IMR-90 (cell line): ENCODE measurements around the gene UBTD1. TPM values are rescaled to one million over a fixed set of nuclear protein-coding genes. Genes with fewer than 3 reads are reported as not detected.

Experiments used
- ATAC-seq: fragments of 200-7000 bp; cut with Tn5 transposase; 2 replicates; pipeline ENCODE4 v1.9.1; 2020; ENCODE audit warnings: low read depth, mild to moderate bottlenecking, moderate library complexity
- BruUV-seq: library from RNA; stranded (reverse); fragments of 400-500 nt; replicated peaks from 2 replicates; lab custom pipeline; 2021; lab: Mats Ljungman, UMichigan
- CTCF ChIA-PET: fragments of 300-600 bp; formaldehyde crosslinking; extraction: SDS; loops from one replicate; lab custom pipeline; 2021; ENCODE audit warnings: antibody characterized with exemption; lab: Yijun Ruan, JAX
- POLR2A ChIA-PET: fragments of 300-600 bp; sonication (Branson Sonifier 250); formaldehyde crosslinking; loops from one replicate; lab custom pipeline; 2022; ENCODE audit warnings: antibody characterized with exemption; ENCODE audit not compliant: unreplicated experiment; lab: Charles Lee
- DNase-seq: peaks from one replicate; pipeline ENCODE4 v3.0.0; 2013
- H2AFZ ChIP-seq: replicated peaks from 2 replicates; pipeline ENCODE3; 2013; ENCODE audit warnings: low read length, mild to moderate bottlenecking; ENCODE audit not compliant: poor library complexity
- H2AK5ac ChIP-seq: 2 replicates; pipeline ENCODE4 v1.6.1; 2013; ENCODE audit warnings: low read depth, low read length, inconsistent platforms
- H2AK9ac ChIP-seq: replicated peaks from 2 replicates; pipeline ENCODE3; 2013; ENCODE audit warnings: mild to moderate bottlenecking, low read depth, low read length, moderate library complexity; ENCODE audit not compliant: poor library complexity
- H2BK120ac ChIP-seq: 2 replicates; pipeline ENCODE4 v1.6.1; 2013; ENCODE audit warnings: low read depth, low read length, inconsistent platforms
- H2BK15ac ChIP-seq: 3 replicates; pipeline ENCODE4 v1.6.1; 2013; ENCODE audit warnings: low read depth, low read length, inconsistent platforms
- H2BK20ac ChIP-seq: 2 replicates; pipeline ENCODE4 v1.6.1; 2013; ENCODE audit warnings: low read depth, mild to moderate bottlenecking, inconsistent platforms, low read length, moderate library complexity
- H2BK5ac ChIP-seq: 2 replicates; pipeline ENCODE4 v1.6.1; 2013; ENCODE audit warnings: mild to moderate bottlenecking, low read depth, low read length, inconsistent platforms; ENCODE audit not compliant: poor library complexity, severe bottlenecking
- H3K14ac ChIP-seq: replicated peaks from 2 replicates; pipeline ENCODE4 v1.6.1; 2013; ENCODE audit warnings: low read depth, low read length, inconsistent platforms
- H3K18ac ChIP-seq: 2 replicates; pipeline ENCODE4 v1.6.1; 2013; ENCODE audit warnings: low read depth, low read length, control low read depth
- H3K23ac ChIP-seq: 2 replicates; pipeline ENCODE4 v1.6.1; 2013; ENCODE audit warnings: low read depth, low read length, inconsistent platforms
- H3K27ac ChIP-seq: 2 replicates; pipeline ENCODE4 v1.5.1; 2013; ENCODE audit warnings: mild to moderate bottlenecking, control low read depth, low read length; ENCODE audit not compliant: insufficient read depth
- H3K27me3 ChIP-seq: 2 replicates; pipeline ENCODE4 v1.6.1; 2013; ENCODE audit warnings: low read length; ENCODE audit not compliant: control insufficient read depth, insufficient read depth
- H3K36me3 ChIP-seq: 2 replicates; pipeline ENCODE4 v1.6.1; 2013; ENCODE audit warnings: low read length, mixed read lengths; ENCODE audit not compliant: control insufficient read depth, insufficient read depth
- H3K4ac ChIP-seq: 2 replicates; pipeline ENCODE4 v1.6.1; 2013; ENCODE audit warnings: low read depth, low read length, inconsistent platforms
- H3K4me1 ChIP-seq: 2 replicates; pipeline ENCODE4 v1.6.1; 2013; ENCODE audit warnings: low read length, mixed read lengths; ENCODE audit not compliant: control insufficient read depth, insufficient read depth
- H3K4me2 ChIP-seq: 2 replicates; pipeline ENCODE4 v1.6.1; 2013; ENCODE audit warnings: low read depth, mild to moderate bottlenecking, control low read depth, low read length, moderate library complexity
- H3K4me3 ChIP-seq: 2 replicates; pipeline ENCODE4 v1.5.1; 2013; ENCODE audit warnings: low read depth, mild to moderate bottlenecking, control low read depth, low read length, moderate library complexity; ENCODE audit not compliant: insufficient read depth
- H3K56ac ChIP-seq: 2 replicates; pipeline ENCODE4 v1.6.1; 2013; ENCODE audit warnings: low read length, inconsistent platforms; ENCODE audit not compliant: insufficient read depth; ENCODE audit errors: extremely low read depth
- H3K79me1 ChIP-seq, 2 experiments: 2 replicates each; pipeline ENCODE4 v1.6.1; 2013; ENCODE audit warnings: low read length in 2 of 2, inconsistent platforms in 1 of 2, low read depth in 1 of 2
- H3K9ac ChIP-seq: 2 replicates; pipeline ENCODE4 v1.6.1; 2013; ENCODE audit warnings: low read depth, low read length, control low read depth
- H3K9me1 ChIP-seq: 2 replicates; pipeline ENCODE4 v1.6.1; 2013; ENCODE audit warnings: low read length, inconsistent platforms; ENCODE audit not compliant: insufficient read depth
- H3K9me3 ChIP-seq: 2 replicates; pipeline ENCODE4 v1.6.1; 2013; ENCODE audit warnings: low read length; ENCODE audit not compliant: control insufficient read depth, insufficient read depth
- H4K20me1 ChIP-seq: 2 replicates; pipeline ENCODE4 v1.6.1; 2013; ENCODE audit warnings: low read length, inconsistent platforms; ENCODE audit not compliant: insufficient read depth
- H4K5ac ChIP-seq: 2 replicates; pipeline ENCODE4 v1.6.1; 2013; ENCODE audit warnings: mild to moderate bottlenecking, low read depth, low read length, control low read depth
- H4K8ac ChIP-seq, 2 experiments: 2 replicates each; pipeline ENCODE4 v1.6.1; 2013; ENCODE audit warnings: low read depth in 2 of 2, low read length in 2 of 2, control low read depth in 1 of 2, inconsistent platforms in 1 of 2
- H4K91ac ChIP-seq: 2 replicates; pipeline ENCODE4 v1.6.1; 2013; ENCODE audit warnings: low read depth, low read length, inconsistent platforms; ENCODE audit not compliant: insufficient read depth
- BHLHE40 ChIP-seq: fragments of 150-350 bp; IDR thresholded peaks from 2 replicates; pipeline ENCODE4 v1.6.1; 2016; ENCODE audit warnings: mild to moderate bottlenecking, low read depth, low read length
- CEBPB ChIP-seq: IDR thresholded peaks from 2 replicates; pipeline ENCODE4 v1.6.1; 2012; ENCODE audit warnings: low read depth, low read length, improper control_type of control experiment
- CTCF ChIP-seq: conservative IDR thresholded peaks from 2 replicates; pipeline ENCODE4 v1.5.1; 2012; ENCODE audit warnings: mild to moderate bottlenecking, low read depth, low read length, improper control_type of control experiment
- FOS ChIP-seq: fragments of 150-350 bp; IDR thresholded peaks from 2 replicates; pipeline ENCODE4 v1.6.1; 2016; ENCODE audit warnings: low read depth, low read length
- MAFK ChIP-seq: IDR thresholded peaks from 2 replicates; pipeline ENCODE4 v1.6.1; 2012; ENCODE audit warnings: low read depth, low read length, improper control_type of control experiment
- MAZ ChIP-seq: IDR thresholded peaks from 2 replicates; pipeline ENCODE4 v1.6.1; 2012; ENCODE audit warnings: low read depth, mild to moderate bottlenecking, low read length, improper control_type of control experiment, moderate library complexity, borderline replicate concordance
- MXI1 ChIP-seq: IDR thresholded peaks from 2 replicates; pipeline ENCODE4 v1.6.1; 2012; ENCODE audit warnings: low read depth, mild to moderate bottlenecking, low read length, moderate library complexity, borderline replicate concordance
- NFE2L2 ChIP-seq: fragments of 150-350 bp; IDR thresholded peaks from 2 replicates; pipeline ENCODE4 v1.6.1; 2016; ENCODE audit warnings: low read depth, mild to moderate bottlenecking, low read length
- RAD21 ChIP-seq: IDR thresholded peaks from 2 replicates; pipeline ENCODE4 v1.6.1; 2012; ENCODE audit warnings: low read length, improper control_type of control experiment
- RCOR1 ChIP-seq: IDR thresholded peaks from 2 replicates; pipeline ENCODE4 v1.6.1; 2012; ENCODE audit warnings: mild to moderate bottlenecking, low read length, improper control_type of control experiment; ENCODE audit not compliant: insufficient replicate concordance
- RFX5 ChIP-seq: IDR thresholded peaks from 2 replicates; pipeline ENCODE4 v1.8.0; 2012; ENCODE audit warnings: low read depth, mild to moderate bottlenecking, low read length, moderate library complexity
- USF2 ChIP-seq: fragments of 150-350 bp; IDR thresholded peaks from 2 replicates; pipeline ENCODE4 v1.6.1; 2017; ENCODE audit warnings: mild to moderate bottlenecking, antibody characterized with exemption, low read length, low read depth
- WGBS, 2 experiments: methylation state at CpG; one replicate each; pipeline versions ENCODE4 v1.1.5 to v1.1.7; 2013; ENCODE audit warnings: missing lambda C conversion rate in 2 of 2; ENCODE audit not compliant: insufficient read length in 1 of 2; ENCODE audit errors: extremely low coverage in 2 of 2; 5-methylcytosine and 5-hydroxymethylcytosine counted together
- dilution Hi-C: fragments of 300-500 bp; cut with HindIII; formaldehyde crosslinking; loops from one replicate; pipeline ENCODE4 v1.14.3; 2018; ENCODE audit warnings: low sequenced_read_pairs; ENCODE audit not compliant: unreplicated experiment
- in situ Hi-C: fragments of 300-500 bp; cut with MboI; formaldehyde crosslinking; loops from 3 replicates; pipeline ENCODE4 v1.14.3; 2019; ENCODE audit warnings: low sequenced_read_pairs, inconsistent platforms, mixed read lengths
- intact Hi-C: fragments of 100-400 bp; cut with micrococcal nuclease; formaldehyde crosslinking; loops from 2 replicates; pipeline ENCODE4 v1.10.0; 2022
- polyA plus RNA-seq, 3 experiments: library from polyadenylated mRNA; depleted of rRNA; stranded (reverse); fragments of >200 nt; gene quantifications; 2 replicates each; pipeline ENCODE4 v1.2.3, GENCODE V29; 2012; ENCODE audit warnings: low replicate concordance in 1 of 3
- total RNA-seq: library from RNA; depleted of rRNA; stranded (reverse); fragments of >200 nt; gene quantifications from 2 replicates; pipeline ENCODE4 v1.2.3, GENCODE V29; 2012
- TF ChIP-seq, protein P1 (sequence below): fragments of 150-350 bp; IDR thresholded peaks from 2 replicates; pipeline ENCODE4 v1.6.1; 2016; ENCODE audit warnings: low read depth, mild to moderate bottlenecking, low read length, moderate library complexity, borderline replicate concordance

UBTD1 gene
- total and polyA plus RNA-seq, 2 of the 4 experiments (the other 2 are of a cell fraction): 21.9 to 44.9 TPM

GRCh38 chr10:97572214-97572989, 73.7 kb downstream of the UBTD1 start, which contains the start of gene ANKRD2:
TSS of gene ANKRD2 (plus strand) at chr10:97572779. CDS start at chr10:97572789, 10 bp downstream.
- POLR2A ChIA-PET: interaction anchor here (0.5 kb wide), 1 partner anchor 171 kb away, joined by 3 read pairs; the partner anchor contains the start of gene RRP12
- TF ChIP-seq USF2 (no peak), CEBPB (peak; percentile 65), CTCF (peak; percentile 91), BHLHE40 (no peak), RCOR1 (no peak), RAD21 (peak; percentile 93), MAZ (no peak), FOS (no peak), NFE2L2 (no peak), MAFK (no peak), RFX5 (no peak), MXI1 (no peak)
- TF ChIP-seq, protein P1, sequence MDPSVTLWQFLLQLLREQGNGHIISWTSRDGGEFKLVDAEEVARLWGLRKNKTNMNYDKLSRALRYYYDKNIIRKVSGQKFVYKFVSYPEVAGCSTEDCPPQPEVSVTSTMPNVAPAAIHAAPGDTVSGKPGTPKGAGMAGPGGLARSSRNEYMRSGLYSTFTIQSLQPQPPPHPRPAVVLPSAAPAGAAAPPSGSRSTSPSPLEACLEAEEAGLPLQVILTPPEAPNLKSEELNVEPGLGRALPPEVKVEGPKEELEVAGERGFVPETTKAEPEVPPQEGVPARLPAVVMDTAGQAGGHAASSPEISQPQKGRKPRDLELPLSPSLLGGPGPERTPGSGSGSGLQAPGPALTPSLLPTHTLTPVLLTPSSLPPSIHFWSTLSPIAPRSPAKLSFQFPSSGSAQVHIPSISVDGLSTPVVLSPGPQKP: no peak

More at GRCh38 chr10:97572214-97572989, 73.7 kb downstream of the UBTD1 start, which contains the start of gene ANKRD2:
- Histone ChIP-seq H3K9me3 (no peaks in the 10 kb centered on the region), H3K36me3 (peaks cover 19% of the 10 kb centered on the region), H2BK20ac (no peak within 1 kb of the TSS), H3K14ac (no peak within 1 kb of the TSS), H3K27ac (no peak within 1 kb of the TSS), H3K27me3 (no peaks in the 10 kb centered on the region), H2BK15ac (no peak within 1 kb of the TSS), H3K56ac (no peak within 1 kb of the TSS), H2AK5ac (peak within 1 kb of the TSS; percentile 84), H3K4me3 (no peak within 1 kb of the TSS), H2AFZ (peak within 1 kb of the TSS; percentile 28), H3K4me2 (no peak within 1 kb of the TSS), H4K91ac (no peak within 1 kb of the TSS), H3K23ac (no peak within 1 kb of the TSS), H4K5ac (no peak within 1 kb of the TSS), H2AK9ac (peak within 1 kb of the TSS; percentile 74), H4K20me1 (peaks cover 5% of the 10 kb centered on the region; the same call in 1 of the 2 replicates), H3K79me1 (no peaks in the 10 kb centered on the region), H3K9me1 (peaks cover 11% of the 10 kb centered on the region), H4K8ac (peak within 1 kb of the TSS in 1 of 2 experiments; percentile 65; a peak in 1 of 4 replicates), H3K9ac (no peak within 1 kb of the TSS), H3K4ac (no peak within 1 kb of the TSS), H3K18ac (no peak within 1 kb of the TSS), H3K4me1 (peaks cover 16% of the 10 kb centered on the region), H2BK120ac (no peak within 1 kb of the TSS), H2BK5ac (no peak within 1 kb of the TSS)
- in situ Hi-C loops: loop anchor here (10.0 kb wide), 1 partner anchor 162 kb away; the partner anchor contains the start of gene ZFYVE27
- no TSS peak for BruUV-seq
- CTCF ChIA-PET: interaction anchor here (0.5 to 1.3 kb wide), 9 partner anchors 13 to 159 kb away, joined by 3 to 7 read pairs (median 3); no protein-coding TSS in a partner anchor
- WGBS, 2 experiments: 73% methylated on average over 5 of the region's 16 CpGs; no CpG with 5 or more reads in 1 of the 2 experiments
- ATAC-seq: peak; percentile 81
- dilution Hi-C loops: no loop called here
- intact Hi-C loops: loop anchor here (1.0 to 5.0 kb wide), 4 partner anchors 40 to 160 kb away; partner anchors contain the start of gene AVPI1
- DNase-seq: peak; percentile 79
